HG03565 (cell line): Measurements from ENCODE around the gene SNX33.
"Not testable (repeated sequence)": the region's sequence is repeated elsewhere in the genome, so short reads cannot be mapped to it uniquely, and the experiment has no call there.

Source experiments
- ATAC-seq: cut with Tn5 transposase; IDR thresholded peaks from one replicate; pipeline ENCODE4 v1.9.1; 2021; ENCODE audit warnings: mild to moderate bottlenecking, moderate library complexity; ENCODE audit not compliant: unreplicated experiment

The SNX33 gene

GRCh38 chr15:75647370-75648155 lies at the start of gene SNX33:
TSS of gene SNX33 (plus strand) at chr15:75647912. CDS start at chr15:75649103, 1,191 bp downstream.
- ATAC-seq = no peak

GRCh38 chr15:75598361-75598760 lies 49.4 kb upstream of the SNX33 start:
- no peak for ATAC-seq

GRCh38 chr15:75599401-75599800 lies 48.3 kb upstream of the SNX33 start:
- no peak for ATAC-seq

GRCh38 chr15:75606026-75606425 lies 41.7 kb upstream of the SNX33 start:
- no peak for ATAC-seq

- ATAC-seq = no peak
These were observed 40.7 kb upstream of the SNX33 start for GRCh38 chr15:75606711-75607699.

- ATAC-seq = no peak
These were observed 30.9 kb upstream of the SNX33 start for GRCh38 chr15:75616766-75617165.

- no peak for ATAC-seq
These were observed 27.5 kb upstream of the SNX33 start for GRCh38 chr15:75620058-75620820.

- no peak for ATAC-seq
These were observed 26.8 kb upstream of the SNX33 start for GRCh38 chr15:75620841-75621391.

GRCh38 chr15:75622505-75622904 lies 25.2 kb upstream of the SNX33 start:
- ATAC-seq = no peak

- peak; percentile 67 for ATAC-seq
These were observed 22.0 kb upstream of the SNX33 start, which contains the start of gene SNUPN for GRCh38 chr15:75625542-75626347. TSS of gene SNUPN (minus strand) at chr15:75625725. CDS start at chr15:75621051, 4,674 bp downstream.

- ATAC-seq = no peak
These were observed 15.8 kb upstream of the SNX33 start for GRCh38 chr15:75631935-75632334.

GRCh38 chr15:75633922-75634321 lies 13.8 kb upstream of the SNX33 start:
- ATAC-seq = not testable (repeated sequence)

- no peak for ATAC-seq
These were observed 11.7 kb upstream of the SNX33 start for GRCh38 chr15:75636026-75636425.

- ATAC-seq = no peak
These were observed 10.3 kb upstream of the SNX33 start for GRCh38 chr15:75637245-75638009.

- no peak for ATAC-seq
These were observed 8.5 kb upstream of the SNX33 start for GRCh38 chr15:75639191-75639708.

- ATAC-seq = peak; percentile 79
These were observed 7.8 kb upstream of the SNX33 start, which contains the start of gene IMP3 for GRCh38 chr15:75639709-75640482. TSS of gene IMP3 (minus strand) at chr15:75640224. CDS start at chr15:75640168, 56 bp downstream.

GRCh38 chr15:75640483-75641178 lies 7.1 kb upstream of the SNX33 start:
- peak; percentile 10 for ATAC-seq
